GM19467 (cell line): ENCODE data around the gene GNAI2.
"Not testable (repeated sequence)": the region's sequence is repeated elsewhere in the genome, so short reads cannot be mapped to it uniquely, and the experiment has no call there.

Source experiments
- ATAC-seq: cut with Tn5 transposase; IDR thresholded peaks from one replicate; pipeline ENCODE4 v1.9.1; 2021; ENCODE audit warnings: mild to moderate bottlenecking, moderate library complexity; ENCODE audit not compliant: unreplicated experiment

Gene GNAI2

GRCh38 chr3:50224639-50225038 is 11.4 kb upstream of the GNAI2 start:
- no peak for ATAC-seq

- peak; percentile 17 for ATAC-seq
Observed at GRCh38 chr3:50226888-50227389, 9.1 kb upstream of the GNAI2 start.

GRCh38 chr3:50227390-50228183 is 8.4 kb upstream of the GNAI2 start:
- peak; percentile 73 for ATAC-seq

- ATAC-seq: not testable (repeated sequence)
Observed at GRCh38 chr3:50228184-50228763, 7.7 kb upstream of the GNAI2 start.

- ATAC-seq: no peak
Observed at GRCh38 chr3:50229490-50229889, 6.5 kb upstream of the GNAI2 start.

- ATAC-seq: no peak
Observed at GRCh38 chr3:50230104-50230793, 5.8 kb upstream of the GNAI2 start.

- ATAC-seq: no peak
Observed at GRCh38 chr3:50230794-50231125, 5.2 kb upstream of the GNAI2 start.

GRCh38 chr3:50231581-50231980 is 4.4 kb upstream of the GNAI2 start:
- ATAC-seq: no peak

- no peak for ATAC-seq
Observed at GRCh38 chr3:50232303-50232702, 3.7 kb upstream of the GNAI2 start.

- ATAC-seq: no peak
Observed at GRCh38 chr3:50233176-50233575, 2.8 kb upstream of the GNAI2 start.

- no peak for ATAC-seq
Observed at GRCh38 chr3:50236484-50237132, 604 bp downstream of the GNAI2 start.

- no peak for ATAC-seq
Observed at GRCh38 chr3:50237133-50237651, 1.2 kb downstream of the GNAI2 start.

- ATAC-seq: peak; percentile 30
Observed at GRCh38 chr3:50237754-50238548, 1.9 kb downstream of the GNAI2 start.

- ATAC-seq: no peak
Observed at GRCh38 chr3:50238549-50239026, 2.6 kb downstream of the GNAI2 start.

GRCh38 chr3:50239649-50240048 is 3.6 kb downstream of the GNAI2 start:
- no peak for ATAC-seq

- no peak for ATAC-seq
Observed at GRCh38 chr3:50241163-50241562, 5.2 kb downstream of the GNAI2 start.

- no peak for ATAC-seq
Observed at GRCh38 chr3:50241713-50242380, 5.8 kb downstream of the GNAI2 start.

GRCh38 chr3:50242381-50242770 is 6.4 kb downstream of the GNAI2 start:
- ATAC-seq: no peak

- no peak for ATAC-seq
Observed at GRCh38 chr3:50242851-50243542, 7.0 kb downstream of the GNAI2 start.
